HG03565 (cell line): ENCODE results near the gene PCDHB1.

Experiments used
- ATAC-seq: cut with Tn5 transposase; IDR thresholded peaks from one replicate; pipeline ENCODE4 v1.9.1; 2021; ENCODE audit warnings: mild to moderate bottlenecking, moderate library complexity; ENCODE audit not compliant: unreplicated experiment

PCDHB1 gene

GRCh38 chr5:141050622-141051520, at the start of gene PCDHB1:
Gene PCDHB1, plus strand, starts transcription at chr5:141051374. Its CDS starts 97 bp downstream, at chr5:141051471.
- ATAC-seq, result no peak

GRCh38 chr5:141001446-141001843, 49.7 kb upstream of the PCDHB1 start:
- ATAC-seq, result no peak

- ATAC-seq, result no peak
These were observed 49.1 kb upstream of the PCDHB1 start for GRCh38 chr5:141001844-141002604.

- no peak for ATAC-seq
These were observed 48.6 kb upstream of the PCDHB1 start for GRCh38 chr5:141002605-141002965.

GRCh38 chr5:141003031-141003430, 48.1 kb upstream of the PCDHB1 start:
- ATAC-seq, result no peak

- ATAC-seq, result no peak
These were observed 47.2 kb upstream of the PCDHB1 start for GRCh38 chr5:141003791-141004611.

- ATAC-seq, result no peak
These were observed 43.4 kb upstream of the PCDHB1 start for GRCh38 chr5:141007791-141008190.

GRCh38 chr5:141010047-141010793, 41.0 kb upstream of the PCDHB1 start:
- no peak for ATAC-seq

- ATAC-seq, result no peak
These were observed 33.2 kb upstream of the PCDHB1 start for GRCh38 chr5:141017943-141018342.

GRCh38 chr5:141022384-141022783, 28.8 kb upstream of the PCDHB1 start:
- ATAC-seq, result no peak

- no peak for ATAC-seq
These were observed 20.2 kb upstream of the PCDHB1 start for GRCh38 chr5:141031006-141031405.

- no peak for ATAC-seq
These were observed 18.5 kb upstream of the PCDHB1 start for GRCh38 chr5:141032626-141033025.

GRCh38 chr5:141039061-141039460, 12.1 kb upstream of the PCDHB1 start:
- no peak for ATAC-seq

GRCh38 chr5:141039517-141039916, 11.7 kb upstream of the PCDHB1 start:
- ATAC-seq, result no peak

GRCh38 chr5:141040093-141040770, 10.9 kb upstream of the PCDHB1 start:
- ATAC-seq, result no peak

- no peak for ATAC-seq
These were observed 10.3 kb upstream of the PCDHB1 start for GRCh38 chr5:141040771-141041426.

GRCh38 chr5:141041427-141041785, 9.8 kb upstream of the PCDHB1 start:
- ATAC-seq, result no peak

GRCh38 chr5:141042555-141042954, 8.6 kb upstream of the PCDHB1 start:
- ATAC-seq, result no peak

- ATAC-seq, result no peak
These were observed 320 bp downstream of the PCDHB1 start for GRCh38 chr5:141051521-141051866.

- no peak for ATAC-seq
These were observed 26.7 kb downstream of the PCDHB1 start for GRCh38 chr5:141077826-141078225.
